HPDE6-E6E7 (cell line): ENCODE measurements around the gene IQCB1.
A peak's percentile ranks its signal among the peaks of the same experiment; 100 is the strongest.
"Not testable (repeated sequence)": the region's sequence is repeated elsewhere in the genome, so short reads cannot be mapped to it uniquely, and the experiment has no call there.

Experiments used
- DNase-seq: peaks from one replicate; pipeline ENCODE4 v3.0.0; 2011; ENCODE audit warnings: missing footprints; ENCODE audit errors: extremely low spot score

Gene IQCB1

DNA sequence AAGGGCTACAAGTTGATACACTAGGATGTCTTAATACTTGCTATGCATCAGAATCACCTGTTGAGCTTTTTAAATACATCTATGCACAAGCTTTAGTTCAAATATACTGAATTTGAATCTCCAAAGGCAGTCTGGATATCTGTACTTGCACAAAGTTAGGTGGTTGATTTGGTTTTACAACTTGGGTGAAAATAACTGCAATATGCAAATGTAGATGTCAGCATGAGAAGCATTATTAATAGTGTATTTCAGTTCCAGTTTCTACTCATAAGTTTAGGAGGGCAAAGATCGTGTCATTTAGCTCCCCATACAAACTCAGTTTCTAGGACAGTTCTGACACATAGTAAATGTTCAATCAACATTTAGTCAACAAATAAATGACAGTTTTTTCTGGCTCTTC, 25.6 kb downstream of the IQCB1 start:
- DNase-seq = no peak

DNA sequence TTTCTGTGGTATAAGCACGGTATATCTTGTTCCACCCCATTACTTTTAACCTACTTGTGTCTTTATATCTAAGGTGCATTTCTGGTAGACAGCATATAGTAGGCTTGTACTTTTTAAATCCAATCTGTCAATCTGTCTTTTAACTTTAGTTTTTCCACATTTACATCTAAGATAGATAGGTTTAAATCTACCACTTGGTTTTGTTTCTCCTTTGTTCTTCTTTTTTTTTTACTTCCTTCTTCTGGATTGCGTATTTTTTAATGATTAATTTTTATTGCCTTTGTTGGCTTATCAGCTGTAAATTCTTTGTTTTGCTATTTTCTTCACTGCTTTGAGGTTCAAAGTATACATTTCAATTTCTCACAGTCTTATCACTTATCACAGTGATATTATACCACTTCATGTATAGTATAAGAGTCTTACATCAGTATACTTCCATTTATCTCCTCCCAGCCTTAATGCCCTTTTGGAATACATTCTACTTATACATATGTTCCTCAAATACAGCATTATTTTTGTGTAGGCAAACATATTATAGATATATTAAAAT, 31.0 kb downstream of the IQCB1 start:
- DNase-seq = no peak

DNA sequence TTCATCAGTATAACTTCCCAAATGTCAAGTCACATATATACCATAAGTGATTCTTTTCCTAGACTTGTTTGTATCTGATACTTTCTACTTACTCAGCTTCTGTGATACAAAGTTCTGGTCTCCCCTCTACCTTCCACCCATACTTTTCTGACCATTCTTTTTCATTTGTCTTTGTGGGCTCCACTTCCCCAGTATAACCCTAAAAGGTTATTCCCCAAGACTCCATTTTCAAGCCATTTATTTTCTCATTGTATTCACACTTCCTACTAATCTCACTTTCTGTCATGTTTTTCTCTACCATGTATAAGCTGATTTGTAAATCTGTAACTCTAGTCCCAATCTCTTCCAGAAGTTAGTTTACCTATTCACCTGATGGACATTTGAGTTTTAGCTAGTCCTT, 34.0 kb downstream of the IQCB1 start:
- no peak for DNase-seq

DNA sequence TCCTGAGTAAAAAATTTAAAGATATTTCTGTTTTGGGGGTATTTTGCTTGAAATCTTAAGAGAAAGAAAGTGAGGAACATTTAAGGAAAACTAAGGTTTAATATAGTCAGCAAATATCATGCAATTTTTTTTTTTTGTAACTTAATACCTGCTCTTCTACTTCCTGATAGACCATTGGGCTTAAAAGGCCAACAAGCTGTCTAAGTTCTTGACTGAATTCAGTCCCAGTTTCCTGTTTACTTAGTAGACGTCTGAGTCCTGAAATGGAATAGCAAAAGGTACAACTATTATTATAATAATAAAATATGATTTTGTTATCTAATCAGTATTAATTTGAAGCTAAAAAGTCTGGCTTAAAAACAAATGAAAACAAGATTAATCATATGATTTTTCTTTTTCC, 37.9 kb downstream of the IQCB1 start:
- DNase-seq = no peak

DNA sequence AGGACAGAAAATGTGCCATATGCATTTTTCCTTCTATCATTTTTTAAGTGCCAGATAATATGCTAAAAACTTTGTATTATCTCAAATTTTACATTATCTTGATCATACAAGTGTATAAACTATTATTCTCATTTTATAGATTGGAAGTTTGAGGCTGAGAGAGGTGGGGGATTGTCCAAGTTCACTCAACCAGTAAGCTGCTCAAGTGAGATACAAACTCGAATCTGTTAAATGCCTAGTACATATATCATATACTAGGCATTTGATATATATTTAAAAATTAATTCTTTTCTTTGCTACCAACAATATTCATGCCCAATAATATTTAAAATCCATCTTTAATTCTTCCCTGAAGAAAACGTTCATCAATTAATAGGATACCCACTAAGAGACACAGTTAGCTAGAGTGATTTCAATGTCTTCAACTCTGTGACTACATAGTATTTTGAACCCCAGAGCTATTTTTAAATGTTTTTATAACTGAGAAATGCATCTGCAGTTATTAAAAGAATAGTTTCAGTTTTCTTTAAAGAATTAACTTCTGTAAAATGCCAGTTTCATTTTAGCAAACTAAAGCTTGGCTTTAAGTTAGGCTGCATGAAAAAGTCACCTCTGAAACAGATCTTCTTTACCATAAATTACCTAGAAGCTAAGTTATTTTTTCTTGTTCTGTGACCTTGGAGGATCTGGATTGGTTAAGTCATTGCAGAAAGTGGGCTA, 40.4 kb downstream of the IQCB1 start:
- no peak for DNase-seq

DNA sequence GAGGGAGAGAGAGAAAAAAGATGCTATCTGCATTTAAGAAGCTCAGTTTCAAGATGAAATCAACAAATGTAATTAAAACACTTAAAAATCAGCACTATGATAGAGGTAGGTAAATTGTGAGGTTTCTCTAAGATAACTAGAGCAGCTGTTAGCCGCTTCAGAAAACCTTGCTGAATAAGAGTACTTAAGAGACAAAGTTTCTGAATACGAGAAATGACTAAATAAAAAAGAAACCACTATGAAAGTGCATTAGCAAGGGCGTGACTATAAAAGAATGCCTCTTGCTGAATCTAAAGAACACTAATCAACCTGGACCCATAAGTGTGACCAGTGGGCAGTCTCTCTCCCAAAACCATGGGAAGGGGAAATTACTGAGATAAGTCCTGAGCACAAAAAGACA, 41.8 kb downstream of the IQCB1 start:
- DNase-seq = no peak

DNA sequence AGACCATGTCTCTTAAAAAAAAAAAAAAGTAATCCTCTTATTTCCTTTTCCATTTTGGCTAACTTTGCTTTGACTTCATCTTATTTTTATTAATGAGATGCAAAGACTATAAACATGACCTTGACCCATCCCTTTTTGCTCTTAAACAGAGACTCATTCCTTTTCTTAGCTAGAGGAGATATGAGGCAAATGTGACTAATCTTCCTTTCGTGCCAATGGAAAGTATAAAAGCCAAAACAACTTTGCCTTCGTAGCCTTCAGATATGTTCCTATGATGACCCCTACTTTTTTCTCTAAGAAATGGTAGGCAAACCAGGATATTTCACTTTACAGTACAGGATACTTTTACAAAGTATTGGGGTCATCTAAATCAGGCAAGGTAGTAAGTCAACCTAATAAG, 48.4 kb downstream of the IQCB1 start:
- DNase-seq = no peak

DNA sequence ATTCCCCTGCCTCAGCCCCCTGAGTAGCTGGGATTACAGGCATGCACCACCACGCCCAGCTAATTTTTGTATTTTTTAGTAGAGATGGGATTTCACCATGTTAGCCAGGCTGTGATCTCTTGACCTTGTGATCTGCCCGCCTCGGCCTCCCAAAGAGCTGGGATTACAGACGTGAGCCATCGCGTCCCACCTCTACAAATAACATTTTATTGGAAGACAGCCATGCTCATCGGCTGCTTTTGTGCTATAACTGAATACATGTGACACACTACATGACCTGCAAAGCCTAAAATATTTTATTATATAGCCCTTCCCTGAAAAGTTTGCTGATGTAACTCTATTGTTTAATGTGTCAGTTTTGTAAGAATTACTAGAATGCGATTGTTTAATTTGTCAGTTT, 52.1 kb downstream of the IQCB1 start:
- DNase-seq = not testable (repeated sequence)

DNA sequence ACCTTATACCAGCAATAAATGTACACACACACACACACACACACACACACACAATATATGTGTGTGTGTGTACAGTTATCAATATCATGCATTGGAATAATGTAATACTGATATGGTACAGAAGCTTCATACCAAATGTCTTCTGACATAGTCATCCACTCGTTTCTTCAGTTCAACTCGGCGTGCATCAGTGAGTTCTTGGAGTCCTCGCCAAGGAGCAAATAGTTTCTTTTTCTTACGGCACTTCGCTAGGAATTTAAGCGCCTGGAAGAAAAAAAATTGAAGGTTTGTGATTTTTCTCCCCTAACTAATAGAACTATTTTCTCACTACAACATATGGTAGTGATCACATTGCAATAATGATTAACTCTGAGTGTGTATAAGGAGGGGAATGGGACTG, 53.2 kb downstream of the IQCB1 start:
- DNase-seq = no peak

DNA sequence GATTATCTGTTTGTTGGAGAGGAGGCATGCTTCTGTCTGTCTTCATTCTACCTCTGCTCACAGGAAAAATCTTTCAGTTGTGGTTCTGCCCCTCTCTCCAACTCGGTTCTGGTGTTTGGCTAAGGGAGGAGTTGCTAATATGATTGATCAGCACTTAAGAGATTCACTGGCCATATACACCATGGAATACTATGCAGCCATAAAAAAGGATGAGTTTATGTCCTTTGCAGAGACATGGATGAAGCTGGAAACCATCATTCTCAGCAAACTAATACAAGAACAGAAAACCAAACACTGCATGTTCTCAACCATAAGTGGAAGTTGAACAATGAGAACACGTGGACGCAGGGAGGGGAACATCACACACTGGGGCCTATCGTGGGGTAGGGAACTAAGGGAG, 59.8 kb downstream of the IQCB1 start:
- DNase-seq = not testable (repeated sequence)

DNA sequence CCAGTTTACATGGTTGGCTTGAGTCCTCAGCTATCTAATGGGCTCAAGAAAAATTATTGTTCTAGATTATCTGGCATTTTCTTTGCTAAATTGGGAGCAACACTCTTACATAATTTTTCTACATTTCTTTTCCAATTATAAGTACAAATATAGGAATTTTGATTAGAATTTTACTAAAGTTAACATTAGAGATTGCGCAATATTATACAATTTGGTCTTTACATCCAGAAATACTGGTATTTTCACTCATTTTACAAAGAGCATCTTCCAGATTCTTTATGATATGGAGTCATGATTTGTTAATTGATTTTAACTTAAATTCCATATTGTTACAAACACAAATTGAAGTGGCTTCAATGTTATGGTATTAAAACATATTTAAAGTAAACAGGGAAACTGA, 65.6 kb downstream of the IQCB1 start:
- no peak for DNase-seq

DNA sequence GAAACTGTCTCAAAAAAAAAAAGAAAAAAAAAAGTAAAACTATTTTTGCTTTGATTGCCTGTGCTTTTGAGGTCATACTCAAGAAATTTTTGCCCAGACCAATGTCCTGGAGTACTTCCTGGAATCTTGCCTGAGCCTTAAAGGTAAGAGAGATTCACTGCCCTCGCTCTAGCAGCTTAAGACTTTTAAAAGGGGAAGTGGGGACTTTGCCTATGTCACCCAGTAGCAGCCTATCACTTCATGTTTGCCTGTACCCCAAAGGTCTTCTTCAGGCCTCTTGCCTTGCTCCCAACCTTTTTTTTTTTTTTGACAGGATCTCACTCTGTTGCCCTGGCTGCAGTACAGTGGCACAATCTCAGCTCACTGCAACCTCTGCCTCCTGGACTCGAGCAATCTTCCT, 66.4 kb downstream of the IQCB1 start:
- no peak for DNase-seq

DNA sequence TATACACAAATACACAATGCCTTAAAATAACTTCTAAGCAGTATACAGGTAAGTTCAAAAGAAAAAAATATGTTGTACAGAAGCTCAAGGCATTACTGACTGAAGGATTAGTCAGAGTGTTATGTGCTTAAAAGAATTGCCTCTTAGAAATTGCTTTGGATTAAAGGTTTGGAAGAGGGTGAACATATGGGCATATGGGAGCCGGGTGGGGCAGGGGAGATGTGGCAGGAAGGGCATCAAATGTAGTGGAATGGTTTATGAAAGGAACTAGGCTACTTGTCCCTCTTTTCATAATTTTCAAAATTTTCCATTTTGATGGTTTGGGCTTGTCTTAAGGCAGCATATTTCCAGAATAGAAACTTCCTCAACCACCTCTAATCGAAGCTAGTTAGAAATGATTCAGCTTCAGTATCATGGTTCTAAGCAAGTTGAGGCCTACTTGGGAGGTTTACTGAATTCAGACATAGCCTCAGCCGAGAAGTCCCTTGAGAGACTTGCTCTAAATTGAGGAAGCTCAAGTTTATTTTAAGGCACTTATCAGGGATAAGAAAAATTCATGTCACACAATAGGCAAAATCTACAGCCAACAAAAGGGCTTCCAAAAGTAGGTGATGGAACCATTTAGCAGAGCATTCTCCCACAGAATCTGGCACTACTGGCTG, 75.2 kb downstream of the IQCB1 start:
- DNase-seq = no peak

DNA sequence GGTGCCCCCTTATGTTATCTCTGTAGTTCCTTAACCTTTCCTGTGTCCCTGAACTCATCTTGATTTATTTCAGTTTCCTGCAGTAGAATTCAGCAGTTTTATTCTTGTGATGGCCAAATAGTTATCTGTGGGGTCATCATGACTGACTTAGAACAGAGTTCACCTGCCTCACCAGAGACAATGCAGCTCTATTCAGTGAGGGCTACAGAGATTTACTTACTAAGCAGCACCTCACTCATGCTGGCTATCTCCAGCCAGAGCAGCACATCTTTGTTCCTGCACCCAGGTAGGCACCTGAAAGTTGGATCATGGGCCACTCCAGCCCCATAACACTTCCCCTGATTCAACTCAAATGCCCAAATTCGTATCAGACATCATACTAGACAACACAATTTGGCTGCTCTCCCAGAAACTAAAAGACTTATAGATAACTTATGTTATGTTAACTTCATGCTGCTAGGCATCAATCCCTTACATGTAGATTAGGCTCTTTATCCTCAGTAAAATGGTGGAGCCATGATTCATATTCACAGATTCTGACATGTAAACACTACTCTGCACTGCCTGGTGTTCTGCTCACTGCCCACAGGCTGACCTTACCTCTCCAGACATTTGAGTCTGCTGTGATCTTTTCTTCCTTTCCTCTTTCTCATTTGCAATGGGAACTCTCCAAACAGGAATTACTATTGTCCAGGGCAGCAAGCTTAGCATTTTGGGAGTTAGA, 76.0 kb downstream of the IQCB1 start:
- DNase-seq = no peak

DNA sequence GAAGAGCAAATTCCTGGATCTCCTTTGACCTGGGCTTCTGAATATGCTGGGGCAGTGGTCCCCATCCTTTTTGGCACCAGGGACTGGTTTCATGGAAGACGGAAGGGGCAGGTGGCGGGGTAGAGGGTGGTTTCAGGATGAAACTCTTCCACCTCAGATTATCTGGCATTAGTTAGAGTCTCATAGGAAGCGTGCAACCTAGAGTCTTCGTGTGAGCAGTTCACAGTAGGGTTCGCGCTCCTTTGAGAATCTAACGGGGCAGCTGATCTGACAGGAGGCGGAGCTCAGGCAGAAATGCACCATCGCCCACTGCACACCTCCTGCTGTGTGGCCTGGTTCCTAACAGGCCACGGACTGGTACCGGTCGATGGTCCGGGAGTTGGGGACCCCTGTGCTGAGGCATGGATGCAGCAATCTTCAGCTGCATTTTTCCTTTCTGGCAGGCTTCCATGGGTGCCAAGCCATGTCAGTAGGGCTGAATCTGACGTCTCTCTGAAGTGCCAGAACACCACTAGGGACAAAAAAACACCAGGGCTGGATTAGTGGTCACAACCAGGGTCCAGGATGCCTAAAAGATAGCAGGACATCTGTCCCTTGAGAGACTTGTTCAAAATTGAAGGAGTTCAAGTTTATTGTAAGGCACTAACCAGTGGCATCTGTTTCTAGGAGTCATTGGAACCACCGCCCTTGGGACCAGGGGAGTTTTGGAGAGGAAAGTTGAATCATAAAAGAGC, 76.9 kb downstream of the IQCB1 start:
- no peak for DNase-seq

DNA sequence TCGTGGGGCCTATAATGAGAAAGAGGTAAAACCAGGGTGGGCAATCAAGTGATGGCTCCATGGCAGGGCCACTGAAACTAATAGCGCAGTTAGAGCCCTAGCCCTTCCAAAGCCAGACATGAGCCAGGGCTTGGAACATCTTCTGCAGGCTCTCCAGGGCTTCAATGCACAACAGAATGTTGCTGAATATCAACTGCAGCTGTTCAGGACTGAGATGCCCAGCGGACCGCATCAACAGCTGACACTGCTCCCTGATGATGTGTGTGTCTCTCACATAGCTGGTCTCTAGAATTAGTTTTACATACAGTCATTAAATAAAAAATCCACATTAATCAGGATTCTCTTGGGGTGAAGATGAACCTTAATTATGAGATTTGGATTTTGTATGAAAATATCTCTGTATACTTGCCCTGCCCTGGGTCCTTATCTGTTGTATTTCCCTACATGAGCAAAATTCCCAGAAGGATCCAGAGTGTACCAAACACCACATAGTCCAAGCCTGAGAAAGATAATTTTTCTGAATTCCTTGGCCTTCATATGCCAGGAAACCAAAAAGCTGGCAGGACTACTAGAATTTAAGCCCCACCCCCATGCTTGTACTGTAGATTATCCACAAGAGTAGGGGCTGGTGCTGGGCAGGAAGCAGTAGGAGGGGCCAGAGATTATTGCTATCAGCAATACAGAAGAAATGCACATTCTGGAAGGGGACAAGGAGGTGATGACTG, 77.6 kb downstream of the IQCB1 start:
- DNase-seq = no peak

DNA sequence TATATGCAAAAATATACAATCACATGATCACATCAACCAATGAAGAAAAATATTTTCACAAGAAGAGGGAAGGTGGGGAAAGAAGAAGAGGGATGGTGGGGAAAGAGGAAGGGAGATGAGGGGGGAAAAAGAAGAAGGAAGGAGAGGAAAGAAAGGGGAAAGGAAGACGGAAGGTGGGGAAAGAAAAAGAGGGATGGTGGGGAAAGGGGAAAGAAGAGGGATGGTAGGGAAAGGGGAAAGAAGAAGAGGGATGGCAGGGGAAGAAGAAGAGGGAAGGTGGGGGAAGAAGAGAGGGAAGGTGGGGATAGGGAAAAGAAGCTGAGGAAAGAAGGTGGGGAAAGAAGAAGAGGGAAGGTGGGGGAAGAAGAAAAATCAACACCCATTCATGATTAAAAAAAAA, 82.1 kb downstream of the IQCB1 start:
- DNase-seq = no peak

DNA sequence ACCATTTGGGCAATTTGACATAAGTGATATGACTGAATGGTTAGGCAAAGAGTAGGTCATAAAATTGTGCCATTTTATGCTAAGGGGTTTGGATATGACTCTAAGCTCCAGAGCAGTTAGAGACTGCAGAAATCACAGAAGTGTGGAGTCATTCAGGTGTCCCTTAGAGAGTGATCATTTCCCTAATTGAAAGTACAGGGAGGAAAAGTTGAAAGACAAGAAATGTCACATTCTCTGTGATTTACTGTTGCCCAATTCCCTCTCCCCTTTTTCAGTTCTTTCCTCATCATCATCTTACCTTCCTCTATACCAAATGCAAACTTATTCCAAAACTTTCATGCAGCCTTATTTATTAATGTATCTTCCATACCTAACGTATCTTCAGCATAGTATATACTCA, 82.6 kb downstream of the IQCB1 start:
- no peak for DNase-seq

DNA sequence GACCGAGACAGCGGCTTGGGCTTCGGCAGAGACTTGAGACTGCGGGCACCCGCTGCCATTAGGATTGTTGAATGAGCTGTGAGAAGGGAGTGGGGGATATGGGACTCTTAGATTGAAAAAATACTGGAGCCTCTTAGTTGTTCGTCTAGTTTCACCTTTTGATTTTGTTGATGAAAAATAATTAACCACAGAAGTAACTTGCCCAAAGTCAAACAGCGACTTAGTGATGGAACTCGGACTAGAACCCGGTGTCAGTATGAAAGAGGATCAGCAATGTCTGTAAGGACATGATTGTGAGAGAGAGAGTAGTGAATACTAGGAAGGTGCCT, 84.8 kb downstream of the IQCB1 start:
- DNase-seq = no peak

DNA sequence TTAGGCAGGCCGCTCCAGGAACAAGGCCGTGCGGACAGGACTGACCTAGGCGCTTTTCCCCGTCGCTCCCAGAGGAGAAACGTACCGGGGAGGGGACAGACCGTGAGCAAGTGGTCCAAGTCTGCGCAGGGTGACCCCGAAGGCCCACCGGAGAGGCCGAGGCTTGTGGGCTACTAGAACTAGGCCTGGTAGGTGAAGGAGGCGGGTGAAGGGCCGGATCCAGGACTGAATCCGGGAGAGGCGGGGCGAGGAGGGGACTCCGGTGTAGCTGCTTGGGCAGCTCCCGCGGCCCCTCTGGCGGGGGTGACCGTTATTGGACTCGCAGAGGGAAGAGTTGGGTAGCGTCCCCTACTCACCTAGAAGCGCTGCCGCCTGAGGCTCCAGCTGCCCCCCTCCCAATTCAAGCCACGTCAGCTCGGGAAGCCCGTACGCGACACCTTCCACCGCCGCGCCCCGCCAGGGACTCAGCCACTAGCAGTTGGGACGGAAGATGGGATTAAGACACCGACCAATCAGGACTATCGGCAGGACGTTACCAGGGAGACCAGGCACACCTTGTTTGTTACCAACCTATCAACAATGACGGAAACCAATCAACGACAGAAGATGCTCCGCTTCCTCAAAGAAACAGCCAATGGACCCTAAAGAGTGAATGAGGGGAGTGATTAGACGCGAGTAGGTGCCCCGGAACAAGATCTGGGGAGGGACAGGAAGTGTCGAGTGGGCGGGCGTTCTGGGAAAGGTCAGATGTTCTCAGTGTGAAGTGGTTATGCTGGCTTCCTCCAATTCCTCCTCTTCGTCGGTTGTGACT, 85.4 kb downstream of the IQCB1 start, which contains the start of gene GOLGB1:
Gene GOLGB1 (minus strand): TSS at position 466 of the 811 bp plus-strand sequence. CDS start 18,770 bp downstream, outside the sequence.
- peak; percentile 99 for DNase-seq
